H9 (cell line): ENCODE results near the gene QSOX2. TPM values are rescaled to one million over a fixed set of nuclear protein-coding genes. Genes with fewer than 3 reads are reported as not detected.

Source experiments
- DNase-seq: peaks from one replicate; pipeline ENCODE4 v3.0.0-alpha.2; 2017
- H2AFZ ChIP-seq: one replicate; pipeline ENCODE4 v1.6.1; 2013; ENCODE audit warnings: mild to moderate bottlenecking, low read length, control low read depth, moderate library complexity
- H2AK5ac ChIP-seq: 2 replicates; pipeline ENCODE4 v1.6.1; 2013; ENCODE audit warnings: low read length, control low read depth, mixed read lengths; ENCODE audit not compliant: insufficient read length
- H2BK120ac ChIP-seq: one replicate; pipeline ENCODE4 v1.6.1; 2013; ENCODE audit warnings: low read depth, mild to moderate bottlenecking, low read length, control low read depth, inconsistent platforms; ENCODE audit not compliant: poor library complexity, severe bottlenecking
- H2BK12ac ChIP-seq: 2 replicates; pipeline ENCODE4 v1.6.1; 2013; ENCODE audit warnings: low read length, control low read depth, mixed read lengths, low read depth; ENCODE audit not compliant: insufficient read length
- H2BK15ac ChIP-seq: 2 replicates; pipeline ENCODE4 v1.6.1; 2013; ENCODE audit warnings: low read depth, low read length, control low read depth
- H2BK20ac ChIP-seq: one replicate; pipeline ENCODE4 v1.6.1; 2013; ENCODE audit warnings: low read depth, mild to moderate bottlenecking, low read length, control low read depth, inconsistent platforms; ENCODE audit not compliant: poor library complexity, severe bottlenecking
- H2BK5ac ChIP-seq: 2 replicates; pipeline ENCODE4 v1.6.1; 2013; ENCODE audit warnings: low read length, control low read depth, mixed read lengths; ENCODE audit not compliant: insufficient read length
- H3K14ac ChIP-seq: 2 replicates; pipeline ENCODE4 v1.6.1; 2013; ENCODE audit warnings: low read length, control low read depth; ENCODE audit not compliant: insufficient read depth
- H3K18ac ChIP-seq: 2 replicates; pipeline ENCODE4 v1.6.1; 2013; ENCODE audit warnings: low read depth, mild to moderate bottlenecking, mixed read lengths, low read length, control low read depth; ENCODE audit not compliant: insufficient read length
- H3K23ac ChIP-seq: 2 replicates; pipeline ENCODE4 v1.6.1; 2013; ENCODE audit warnings: low read length, control low read depth, mixed read lengths, low read depth; ENCODE audit not compliant: insufficient read length
- H3K23me2 ChIP-seq: 2 replicates; pipeline ENCODE4 v1.6.1; 2013; ENCODE audit warnings: low read depth, mild to moderate bottlenecking, mixed read lengths, low read length, control low read depth; ENCODE audit not compliant: insufficient read length, poor library complexity, severe bottlenecking
- H3K27ac ChIP-seq: 2 replicates; pipeline ENCODE4 v1.5.1; 2013; ENCODE audit warnings: low read length, control low read depth, mixed read lengths, low read depth; ENCODE audit not compliant: insufficient read length
- H3K27me3 ChIP-seq: 2 replicates; pipeline ENCODE4 v1.6.1; 2013; ENCODE audit warnings: low read length, control low read depth, inconsistent platforms; ENCODE audit not compliant: insufficient read depth
- H3K4ac ChIP-seq: 2 replicates; pipeline ENCODE4 v1.6.1; 2013; ENCODE audit warnings: low read depth, mild to moderate bottlenecking, control low read depth, inconsistent platforms, low read length, moderate library complexity
- H3K4me1 ChIP-seq: 2 replicates; pipeline ENCODE4 v1.6.1; 2013; ENCODE audit warnings: low read length, control low read depth, inconsistent platforms; ENCODE audit not compliant: insufficient read depth
- H3K4me2 ChIP-seq: 2 replicates; pipeline ENCODE4 v1.6.1; 2013; ENCODE audit warnings: low read length, control low read depth, mixed read lengths; ENCODE audit not compliant: insufficient read length, insufficient read depth
- H3K56ac ChIP-seq: 2 replicates; pipeline ENCODE4 v1.6.1; 2013; ENCODE audit warnings: low read depth, mild to moderate bottlenecking, mixed read lengths, low read length, control low read depth; ENCODE audit not compliant: insufficient read length
- H3K79me1 ChIP-seq: 2 replicates; pipeline ENCODE4 v1.6.1; 2013; ENCODE audit warnings: low read depth, mild to moderate bottlenecking, moderate library complexity, low read length, control low read depth, inconsistent platforms; ENCODE audit not compliant: insufficient read depth, poor library complexity, severe bottlenecking
- H3K79me2 ChIP-seq: 2 replicates; pipeline ENCODE4 v1.6.1; 2013; ENCODE audit warnings: low read length, control low read depth, inconsistent platforms; ENCODE audit not compliant: insufficient read depth
- H3K9ac ChIP-seq: 2 replicates; pipeline ENCODE4 v1.6.1; 2013; ENCODE audit warnings: low read length, control low read depth, mixed read lengths; ENCODE audit not compliant: insufficient read length; ENCODE audit errors: extremely low read depth
- H3K9me3 ChIP-seq: one replicate; pipeline ENCODE4 v1.6.1; 2013; ENCODE audit warnings: low read depth, low read length, inconsistent platforms; ENCODE audit not compliant: control insufficient read depth
- H3T11ph ChIP-seq: one replicate; pipeline ENCODE4 v1.6.1; 2013; ENCODE audit warnings: mild to moderate bottlenecking, low read length, control low read depth, inconsistent platforms
- H4K20me1 ChIP-seq: one replicate; pipeline ENCODE4 v1.6.1; 2013; ENCODE audit not compliant: control insufficient read depth, insufficient read length, insufficient read depth
- H4K5ac ChIP-seq: 2 replicates; pipeline ENCODE4 v1.6.1; 2013; ENCODE audit warnings: low read depth, mild to moderate bottlenecking, mixed read lengths, low read length, control low read depth; ENCODE audit not compliant: insufficient read length
- H4K8ac ChIP-seq: replicated peaks from 2 replicates; pipeline ENCODE4 v1.6.1; 2013; ENCODE audit warnings: low read length, control low read depth, mixed read lengths, low read depth; ENCODE audit not compliant: insufficient read length
- H4K91ac ChIP-seq: 2 replicates; pipeline ENCODE4 v1.6.1; 2013; ENCODE audit warnings: low read depth, mild to moderate bottlenecking, moderate library complexity, mixed read lengths, low read length, control low read depth; ENCODE audit not compliant: insufficient read length
- H3K27ac Mint-ChIP-seq, 3 experiments: 2 replicates in 2 of 3; 3 replicates in 1 of 3; pipeline ENCODE4 v1.8.0; 2020 to 2021; ENCODE audit warnings: mixed read lengths in 3 of 3, mild to moderate bottlenecking in 1 of 3, moderate library complexity in 1 of 3
- H3K27me3 Mint-ChIP-seq: 2 replicates; pipeline ENCODE4 v1.8.0; 2021; ENCODE audit warnings: low read depth, mild to moderate bottlenecking, moderate library complexity, mixed read lengths
- H3K36me3 Mint-ChIP-seq, 3 experiments: 2 replicates in 2 of 3; 3 replicates in 1 of 3; pipeline ENCODE4 v1.8.0; 2020 to 2021; ENCODE audit warnings: low read depth in 3 of 3, mixed read lengths in 3 of 3; ENCODE audit not compliant: insufficient read depth in 1 of 3
- H3K4me1 Mint-ChIP-seq, 2 experiments: 2 replicates each; pipeline ENCODE4 v1.8.0; 2020; ENCODE audit warnings: mixed read lengths in 2 of 2
- H3K4me3 Mint-ChIP-seq, 2 experiments: 2 replicates in 1 of 2; 3 replicates in 1 of 2; pipeline ENCODE4 v1.8.0; 2020 to 2021; ENCODE audit warnings: mild to moderate bottlenecking in 2 of 2, mixed read lengths in 2 of 2, moderate library complexity in 1 of 2
- H3K9me3 Mint-ChIP-seq, 2 experiments: 2 replicates in 1 of 2; 3 replicates in 1 of 2; pipeline ENCODE4 v1.8.0; 2020; ENCODE audit warnings: mild to moderate bottlenecking in 2 of 2, mixed read lengths in 2 of 2, moderate library complexity in 1 of 2
- CTCF ChIP-seq: fragments of 200-600 bp; sonication (generic); conservative IDR thresholded peaks from 3 replicates; pipeline ENCODE4 v1.8.0; 2021; ENCODE audit warnings: antibody characterized with exemption, mild to moderate bottlenecking
- WGBS: extraction: QIAGEN DNeasy Blood & Tissue Kit; methylation state at CpG from one replicate; pipeline ENCODE4 v1.1.7; 2013; ENCODE audit warnings: missing lambda C conversion rate, low lambda C conversion rate, mixed read lengths; ENCODE audit not compliant: insufficient read length; ENCODE audit errors: extremely low coverage; 5-methylcytosine and 5-hydroxymethylcytosine counted together
- total RNA-seq: library from RNA; stranded (reverse); gene quantifications from 2 replicates; pipeline ENCODE4 v1.2.1, GENCODE V29; 2021

The QSOX2 gene
- total RNA-seq, 1 experiment from 2014 or later = 25.8 TPM

GRCh38 chr9:136241542-136241941 lies 4.1 kb downstream of the QSOX2 start:
- no peak overlapping the region for H2AFZ ChIP-seq
- no peak overlapping the region for H3K56ac ChIP-seq
- no peak for DNase-seq
- peaks cover 10% of the 10 kb centered on the region for H4K20me1 ChIP-seq
- no peak overlapping the region for H3K18ac ChIP-seq
- Mint-ChIP-seq H3K4me1 (peaks cover 32 to 38% of the 10 kb centered on the region in 2 experiments), H3K4me3 (no peak overlapping the region), H3K27me3 (peaks cover 7% of the 10 kb centered on the region), H3K27ac (no peak overlapping the region), H3K9me3 (no peaks in the 10 kb centered on the region), H3K36me3 (peaks cover 0 to 7% (median 5%) of the 10 kb centered on the region in 3 experiments; a peak in 3 of 7 replicates)
- no peak overlapping the region for H3K4me2 ChIP-seq
- no peak overlapping the region for H3K27ac ChIP-seq
- H4K8ac ChIP-seq = no peak overlapping the region
- H4K91ac ChIP-seq = no peak overlapping the region
- no peak overlapping the region for H2AK5ac ChIP-seq
- H4K5ac ChIP-seq = no peak overlapping the region
- TF ChIP-seq CTCF = no peak
- H3K23me2 ChIP-seq = peaks cover 5% of the 10 kb centered on the region
- peaks cover 13% of the 10 kb centered on the region for H3K79me1 ChIP-seq
- H3K4ac ChIP-seq = no peak overlapping the region
- H2BK5ac ChIP-seq = no peak overlapping the region
- no peak overlapping the region for H2BK12ac ChIP-seq
- no peak overlapping the region for H2BK20ac ChIP-seq
- peaks cover 30% of the 10 kb centered on the region; the same call in 1 of the 2 replicates for H3K79me2 ChIP-seq
- H2BK15ac ChIP-seq = no peak overlapping the region
- no peak overlapping the region for H2BK120ac ChIP-seq
- H3K9ac ChIP-seq = no peak overlapping the region
- peaks cover 9% of the 10 kb centered on the region for H3K4me1 ChIP-seq
- no peak overlapping the region for H3T11ph ChIP-seq
- no peaks in the 10 kb centered on the region for H3K9me3 ChIP-seq
- H3K27me3 ChIP-seq = no peaks in the 10 kb centered on the region
- H3K14ac ChIP-seq = no peak overlapping the region
- H3K23ac ChIP-seq = no peak overlapping the region
- WGBS = no CpG with 5 or more reads among the region's 13 CpGs
